Vagina (tissue), 2 donors: ENCODE results near the gene BSN.

Experiments used
- CTCF ChIP-seq, 3 experiments: fragments of 450-650 bp in 2 of 3; fragments of 200-600 bp in 1 of 3; sonication (generic) in 1 of 3; IDR thresholded peaks; one replicate each; pipeline ENCODE4 v1.5.1; 2017 to 2019; ENCODE audit warnings: antibody characterized with exemption in 3 of 3, mild to moderate bottlenecking in 2 of 3, moderate library complexity in 2 of 3
- POLR2A ChIP-seq, 2 donors: fragments of 450-650 bp; IDR thresholded peaks; one replicate each; pipeline ENCODE4 v1.6.1; 2017; ENCODE audit warnings: antibody characterized with exemption in 2 of 2, mild to moderate bottlenecking in 2 of 2, moderate library complexity in 2 of 2

GRCh38 chr3:49657208-49657915 is 103.1 kb downstream of the BSN start:
- no peak for TF ChIP-seq CTCF (IDR thresholded peaks at IDR 0.05)
- TF ChIP-seq POLR2A (IDR thresholded peaks at IDR 0.05): no peak
